Right lung (tissue), 10 donors: ENCODE measurements around the gene CFAP210. TPM values are rescaled to one million over a fixed set of nuclear protein-coding genes. Genes with fewer than 3 reads are reported as not detected.

Experiments
- DNase-seq, 2 donors: peaks; one replicate each; pipeline ENCODE4 v3.0.0-alpha.2; 2013
- long read RNA-seq, 8 donors: transcript quantifications; one replicate each; lab custom pipeline, GENCODE V29; 2026
- polyA plus RNA-seq, 5 donors: library from polyadenylated mRNA; unstranded; fragments of 120-200 nt; gene quantifications; one replicate each; pipeline versions ENCODE4 v1.2.1 to v1.2.3, GENCODE V29; 2013; ENCODE audit warnings: inconsistent platforms in 1 of 5, low replicate concordance in 1 of 5; ENCODE audit not compliant: insufficient read length in 5 of 5, insufficient read depth in 1 of 5

The CFAP210 gene
- 1 to 10 TPM; 1.1 to 4.2 (median 2.3) TPM for polyA plus RNA-seq
- long read RNA-seq, donor 1, partial matches to known transcripts, result 495 of 776 reads
- long read RNA-seq, donor 1, other reads (novel, unspliced or antisense), result 280 of 776 reads
- long read RNA-seq, donor 2, result 0 reads
- long read RNA-seq, donor 3, partial matches to known transcripts, result 598 of 730 reads
- long read RNA-seq, donor 3, other reads (novel, unspliced or antisense), result 132 of 730 reads
- long read RNA-seq, donor 4, result 0 reads
- long read RNA-seq, donor 5, result 0 reads
- long read RNA-seq, donor 6, partial matches to known transcripts, result 607 of 880 reads
- long read RNA-seq, donor 6, other reads (novel, unspliced or antisense), result 273 of 880 reads
- long read RNA-seq, donor 7, result 0 reads
- long read RNA-seq, donor 8, result 0 reads

- DNase-seq, result peak; percentile 95 to 97
These were observed at the start of gene CFAP210, which contains the start of gene PHOSPHO2 for GRCh38 chr2:169694113-169694893. CFAP210 (minus strand) TSS chr2:169694405; CDS start chr2:169694327, 78 bp downstream. PHOSPHO2 (plus strand) TSS chr2:169694469; CDS start chr2:169700972, 6,503 bp downstream.

GRCh38 chr2:169743549-169743948 is 49.3 kb upstream of the CFAP210 start:
- no peak for DNase-seq

GRCh38 chr2:169739351-169739750 is 45.1 kb upstream of the CFAP210 start:
- no peak for DNase-seq

GRCh38 chr2:169738566-169739229 is 44.5 kb upstream of the CFAP210 start:
- no peak for DNase-seq

- no peak for DNase-seq
These were observed 42.7 kb upstream of the CFAP210 start for GRCh38 chr2:169736902-169737301.

- no peak for DNase-seq
These were observed 41.4 kb upstream of the CFAP210 start for GRCh38 chr2:169735623-169736022.

GRCh38 chr2:169734169-169734847 is 40.1 kb upstream of the CFAP210 start:
- no peak for DNase-seq

GRCh38 chr2:169732583-169733358 is 38.6 kb upstream of the CFAP210 start:
- no peak for DNase-seq

GRCh38 chr2:169732075-169732474 is 37.9 kb upstream of the CFAP210 start:
- DNase-seq, result no peak

GRCh38 chr2:169729274-169729605 is 35.0 kb upstream of the CFAP210 start:
- DNase-seq, result no peak

GRCh38 chr2:169727065-169727464 is 32.9 kb upstream of the CFAP210 start:
- DNase-seq, result no peak

- DNase-seq, result no peak
These were observed 26.8 kb upstream of the CFAP210 start for GRCh38 chr2:169721016-169721415.

GRCh38 chr2:169718930-169719504 is 24.8 kb upstream of the CFAP210 start:
- no peak for DNase-seq

GRCh38 chr2:169717691-169718063 is 23.5 kb upstream of the CFAP210 start:
- DNase-seq, result no peak

GRCh38 chr2:169716938-169717690 is 22.9 kb upstream of the CFAP210 start:
- no peak for DNase-seq

- DNase-seq, result no peak
These were observed 22.2 kb upstream of the CFAP210 start for GRCh38 chr2:169716238-169716886.

GRCh38 chr2:169715379-169716237 is 21.4 kb upstream of the CFAP210 start:
- DNase-seq, result no peak

- no peak for DNase-seq
These were observed 20.5 kb upstream of the CFAP210 start for GRCh38 chr2:169714699-169715098.
